PC-3 (cell line): Measurements from ENCODE around the gene EFCAB6. TPM values are rescaled to one million over a fixed set of nuclear protein-coding genes. Genes with fewer than 3 reads are reported as not detected.

Experiments used
- ATAC-seq: fragments of 200-7000 bp; cut with Tn5 transposase; 2 replicates; pipeline ENCODE4 v1.9.1; 2020; ENCODE audit warnings: mild to moderate bottlenecking, moderate library complexity
- BruUV-seq: library from RNA; stranded (reverse); fragments of 400-500 nt; replicated peaks from 2 replicates; lab custom pipeline; 2021; lab: Mats Ljungman, UMichigan
- CTCF ChIA-PET: fragments of 300-600 bp; sonication (Branson Sonifier 250); formaldehyde crosslinking; loops from one replicate; lab custom pipeline; 2022; ENCODE audit warnings: antibody characterized with exemption; lab: Charles Lee
- POLR2A ChIA-PET: fragments of 300-600 bp; sonication (Branson Sonifier 250); formaldehyde crosslinking; loops from one replicate; lab custom pipeline; 2022; ENCODE audit warnings: antibody characterized with exemption; ENCODE audit not compliant: unreplicated experiment; lab: Charles Lee
- DNase-seq: peaks from one replicate; pipeline ENCODE4 v3.0.0-alpha.2; 2015
- H2AFZ ChIP-seq: fragments of 300-600 bp; sonication (generic); 2 replicates; pipeline ENCODE4 v1.6.0; 2016; ENCODE audit warnings: antibody characterized with exemption, low read length
- H3F3A ChIP-seq: fragments of 300-600 bp; sonication (generic); one replicate; pipeline ENCODE4 v1.6.0; 2017; ENCODE audit warnings: antibody characterized with exemption, low read length, control low read depth, mild to moderate bottlenecking; ENCODE audit not compliant: unreplicated experiment
- H3K27ac ChIP-seq: fragments of 300-600 bp; sonication (generic); 2 replicates; pipeline ENCODE4 v1.5.1; 2016; ENCODE audit warnings: mild to moderate bottlenecking, low read length
- H3K27me3 ChIP-seq: fragments of 300-600 bp; sonication (generic); 2 replicates; pipeline ENCODE4 v1.6.1; 2016; ENCODE audit warnings: low read length, mixed read lengths
- H3K36me3 ChIP-seq: fragments of 300-600 bp; sonication (generic); 2 replicates; pipeline ENCODE4 v1.6.1; 2016; ENCODE audit warnings: low read depth, mixed run types, low read length, mixed read lengths
- H3K4me1 ChIP-seq: fragments of 300-600 bp; sonication (generic); 2 replicates; pipeline ENCODE4 v1.5.1; 2016; ENCODE audit warnings: low read length; ENCODE audit not compliant: insufficient read depth
- H3K4me2 ChIP-seq: fragments of 300-600 bp; sonication (generic); 2 replicates; pipeline ENCODE4 v1.6.0; 2016; ENCODE audit warnings: low read length
- H3K4me3 ChIP-seq: fragments of 300-600 bp; sonication (generic); 2 replicates; pipeline ENCODE4 v1.5.1; 2016; ENCODE audit warnings: mild to moderate bottlenecking, low read length, mixed read lengths
- H3K79me2 ChIP-seq: fragments of 300-600 bp; sonication (generic); 2 replicates; pipeline ENCODE4 v1.6.1; 2017; ENCODE audit warnings: low read length, mixed read lengths
- H3K9ac ChIP-seq: fragments of 300-600 bp; sonication (generic); 2 replicates; pipeline ENCODE4 v1.6.0; 2016; ENCODE audit warnings: mild to moderate bottlenecking, low read length
- H3K9me2 ChIP-seq: fragments of 300-600 bp; sonication (generic); replicated peaks from 2 replicates; pipeline ENCODE4 v1.6.1; 2016; ENCODE audit warnings: mixed run types, low read length, mixed read lengths
- H3K9me3 ChIP-seq: fragments of 300-600 bp; sonication (generic); 2 replicates; pipeline ENCODE4 v1.6.1; 2016; ENCODE audit warnings: low read length, mixed read lengths
- H4K20me1 ChIP-seq: fragments of 300-600 bp; sonication (generic); 2 replicates; pipeline ENCODE4 v1.6.1; 2016; ENCODE audit warnings: low read length, mixed read lengths
- EZH2 ChIP-seq: fragments of 300-600 bp; sonication (generic); IDR thresholded peaks from one replicate; pipeline ENCODE4 v1.6.1; 2017; ENCODE audit warnings: antibody characterized with exemption, mild to moderate bottlenecking, low read length; ENCODE audit not compliant: unreplicated experiment
- EZH2phosphoT487 ChIP-seq: fragments of 300-600 bp; sonication (generic); IDR thresholded peaks from 2 replicates; pipeline ENCODE4 v1.6.1; 2018; ENCODE audit warnings: mild to moderate bottlenecking, antibody characterized with exemption, low read length, borderline replicate concordance
- intact Hi-C: fragments of 100-400 bp; cut with micrococcal nuclease; formaldehyde crosslinking; loops from 2 replicates; pipeline ENCODE4 v1.9.0; 2023
- total RNA-seq: library from RNA; depleted of rRNA; stranded (reverse); fragments of >200 nt; gene quantifications from 2 replicates; pipeline ENCODE4 v1.2.3, GENCODE V29; 2014
- TF ChIP-seq, protein P1 (sequence below): fragments of 300-600 bp; sonication (generic); conservative IDR thresholded peaks from 2 replicates; pipeline ENCODE4 v1.5.1; 2017; ENCODE audit warnings: antibody characterized with exemption, low read depth, mild to moderate bottlenecking, low read length

EFCAB6 gene
- total RNA-seq, 1 experiment from 2014 or later = 0.07 TPM

DNA sequence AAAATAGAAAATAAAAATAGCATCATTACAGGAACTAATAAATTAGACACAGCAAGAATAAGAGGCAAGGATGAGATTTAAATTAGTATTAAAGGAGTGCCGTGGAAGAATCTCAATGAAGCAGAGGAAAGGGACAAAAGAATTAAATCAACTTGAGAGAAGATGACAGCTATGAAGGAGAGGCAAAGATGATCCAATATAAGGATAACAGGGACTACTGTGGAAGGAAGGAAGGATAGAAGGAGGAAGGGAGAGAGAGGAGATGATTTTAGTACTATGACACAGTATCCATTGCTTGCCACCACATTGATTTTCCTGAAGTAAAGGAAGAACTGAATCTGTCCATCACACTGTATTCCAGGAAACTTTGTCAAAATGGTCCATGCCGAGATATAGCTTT is 98.0 kb downstream of the EFCAB6 start:
- H3K27me3 ChIP-seq = no peaks in the 10 kb centered on the region
- ChIA-PET CTCF (no interaction called here), POLR2A (no interaction called here)
- no peaks in the 10 kb centered on the region for H4K20me1 ChIP-seq
- no peaks in the 10 kb centered on the region for H3K9me2 ChIP-seq
- H3F3A ChIP-seq = no peaks in the 10 kb centered on the region
- intact Hi-C loops = no loop called here
- no peak overlapping the region for H2AFZ ChIP-seq
- no peak overlapping the region for H3K27ac ChIP-seq
- no peak overlapping the region for H3K9ac ChIP-seq
- DNase-seq (no peak), ATAC-seq (no peak)
- H3K4me3 ChIP-seq = no peak overlapping the region
- no peaks in the 10 kb centered on the region for H3K9me3 ChIP-seq
- H3K4me2 ChIP-seq = no peak overlapping the region
- no TSS peak for BruUV-seq
- H3K4me1 ChIP-seq = no peaks in the 10 kb centered on the region
- TF ChIP-seq EZH2phosphoT487 (no peak), EZH2 (no peak)
- TF ChIP-seq, protein P1, sequence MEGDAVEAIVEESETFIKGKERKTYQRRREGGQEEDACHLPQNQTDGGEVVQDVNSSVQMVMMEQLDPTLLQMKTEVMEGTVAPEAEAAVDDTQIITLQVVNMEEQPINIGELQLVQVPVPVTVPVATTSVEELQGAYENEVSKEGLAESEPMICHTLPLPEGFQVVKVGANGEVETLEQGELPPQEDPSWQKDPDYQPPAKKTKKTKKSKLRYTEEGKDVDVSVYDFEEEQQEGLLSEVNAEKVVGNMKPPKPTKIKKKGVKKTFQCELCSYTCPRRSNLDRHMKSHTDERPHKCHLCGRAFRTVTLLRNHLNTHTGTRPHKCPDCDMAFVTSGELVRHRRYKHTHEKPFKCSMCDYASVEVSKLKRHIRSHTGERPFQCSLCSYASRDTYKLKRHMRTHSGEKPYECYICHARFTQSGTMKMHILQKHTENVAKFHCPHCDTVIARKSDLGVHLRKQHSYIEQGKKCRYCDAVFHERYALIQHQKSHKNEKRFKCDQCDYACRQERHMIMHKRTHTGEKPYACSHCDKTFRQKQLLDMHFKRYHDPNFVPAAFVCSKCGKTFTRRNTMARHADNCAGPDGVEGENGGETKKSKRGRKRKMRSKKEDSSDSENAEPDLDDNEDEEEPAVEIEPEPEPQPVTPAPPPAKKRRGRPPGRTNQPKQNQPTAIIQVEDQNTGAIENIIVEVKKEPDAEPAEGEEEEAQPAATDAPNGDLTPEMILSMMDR = no peak
- no peaks in the 10 kb centered on the region for H3K79me2 ChIP-seq
- H3K36me3 ChIP-seq = no peaks in the 10 kb centered on the region

- no peaks in the 10 kb centered on the region for H3K9me3 ChIP-seq
- CTCF ChIA-PET = no interaction called here
These were observed 100.4 kb downstream of the EFCAB6 start for GRCh38 chr22:43711681-43712080.

DNA sequence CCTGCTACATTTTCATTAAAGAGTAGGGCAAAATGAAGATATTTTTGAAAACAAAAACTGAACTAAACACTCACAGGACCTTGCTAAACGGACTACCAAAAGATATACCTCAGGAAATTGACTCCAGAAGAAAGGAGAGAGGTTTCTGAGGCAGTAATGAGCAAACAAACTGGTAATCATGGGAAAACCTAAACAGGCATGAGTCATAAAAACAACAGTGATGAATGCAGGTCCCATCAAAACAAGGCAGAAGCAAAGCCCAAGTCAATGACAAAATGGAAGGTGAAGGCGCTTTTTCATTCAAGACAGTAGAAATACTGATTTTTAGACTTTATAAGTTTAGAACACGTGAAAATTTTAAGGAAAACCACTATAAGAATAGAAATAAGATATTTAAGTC is 104.5 kb downstream of the EFCAB6 start:
- Histone ChIP-seq H4K20me1 (no peaks in the 10 kb centered on the region), H3K27me3 (no peaks in the 10 kb centered on the region), H3K79me2 (no peaks in the 10 kb centered on the region), H3K9me3 (0 out of 2 replicates have a peak, but pooled peaks cover 4% of the 10 kb centered on the region), H3K9me2 (no peaks in the 10 kb centered on the region), H3K9ac (no peak overlapping the region), H3K27ac (0 out of 2 replicates have a peak overlapping the region, but pooled peaks have one; percentile 13), H3K36me3 (no peaks in the 10 kb centered on the region), H3F3A (no peaks in the 10 kb centered on the region), H2AFZ (no peak overlapping the region), H3K4me3 (no peak overlapping the region), H3K4me2 (no peak overlapping the region), H3K4me1 (peaks cover 6% of the 10 kb centered on the region)
- BruUV-seq = no TSS peak
- ATAC-seq (peak; percentile 76), DNase-seq (peak; percentile 62)
- TF ChIP-seq, protein P1 = no peak
- no peak for TF ChIP-seq EZH2phosphoT487
- TF ChIP-seq EZH2 = no peak
- ChIA-PET POLR2A (no interaction called here), CTCF (no interaction called here)
- intact Hi-C loops = no loop called here

More at GRCh38 chr22:43711681-43712080, 100.4 kb downstream of the EFCAB6 start:
- Histone ChIP-seq H3K4me1 (peaks cover 6% of the 10 kb centered on the region), H3K36me3 (no peaks in the 10 kb centered on the region), H4K20me1 (no peaks in the 10 kb centered on the region), H3K9ac (no peak overlapping the region), H3K27ac (no peak overlapping the region), H3K9me2 (no peaks in the 10 kb centered on the region), H3K27me3 (no peaks in the 10 kb centered on the region), H3K4me2 (no peak overlapping the region), H3K4me3 (no peak overlapping the region), H3F3A (no peaks in the 10 kb centered on the region), H2AFZ (no peak overlapping the region), H3K79me2 (no peaks in the 10 kb centered on the region)
- DNase-seq = no peak
- no TSS peak for BruUV-seq
- TF ChIP-seq, protein P1 = no peak
- TF ChIP-seq EZH2phosphoT487 = no peak
- ATAC-seq = no peak
- POLR2A ChIA-PET = no interaction called here
- intact Hi-C loops = no loop called here
